Fibroblast of skin of back (primary cell): ENCODE data around the gene EBF3.

Source experiments
- DNase-seq: peaks from one replicate; pipeline ENCODE4 v3.0.0-alpha.2; 2013

Gene EBF3

DNA sequence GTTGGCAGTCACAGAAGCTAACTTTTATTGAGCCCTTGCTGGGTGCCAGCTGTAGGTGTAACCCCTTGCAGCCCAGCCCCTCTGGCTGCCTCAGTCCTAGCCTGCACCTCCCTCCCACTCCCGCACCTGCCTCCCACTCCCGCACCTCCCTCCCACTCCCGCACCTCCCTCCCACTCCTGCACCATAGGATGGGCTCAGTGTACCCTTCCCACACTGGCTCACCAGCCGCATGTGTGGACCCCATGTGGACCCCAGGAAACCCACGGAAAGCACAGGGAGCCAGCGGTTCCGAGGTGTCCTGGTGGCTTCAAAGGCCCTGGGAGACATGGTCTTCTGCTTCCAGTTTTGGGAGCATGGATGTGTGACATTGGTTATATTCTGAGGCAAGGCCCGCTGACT is 132.9 kb downstream of the EBF3 start:
- DNase-seq, result no peak

DNA sequence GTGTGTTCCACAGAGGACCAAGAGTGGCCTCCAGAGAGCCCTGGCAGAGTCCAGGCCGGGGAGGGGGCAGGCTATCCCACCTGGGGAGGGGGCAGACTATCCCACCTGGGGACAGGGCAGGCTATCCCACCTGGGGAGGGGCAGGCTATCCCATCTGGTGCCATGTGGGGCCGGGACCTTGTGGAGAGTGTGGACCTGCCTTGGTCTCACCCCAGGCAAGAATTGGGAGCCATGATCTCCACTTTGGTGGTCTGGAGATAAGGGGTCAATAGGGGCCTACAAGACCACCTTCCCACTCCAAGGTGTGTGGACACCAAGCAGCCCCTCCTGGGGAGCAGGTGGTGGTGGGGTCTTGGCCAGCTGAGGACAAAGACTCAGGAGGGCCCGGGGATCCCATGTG is 138.2 kb downstream of the EBF3 start:
- no peak for DNase-seq

DNA sequence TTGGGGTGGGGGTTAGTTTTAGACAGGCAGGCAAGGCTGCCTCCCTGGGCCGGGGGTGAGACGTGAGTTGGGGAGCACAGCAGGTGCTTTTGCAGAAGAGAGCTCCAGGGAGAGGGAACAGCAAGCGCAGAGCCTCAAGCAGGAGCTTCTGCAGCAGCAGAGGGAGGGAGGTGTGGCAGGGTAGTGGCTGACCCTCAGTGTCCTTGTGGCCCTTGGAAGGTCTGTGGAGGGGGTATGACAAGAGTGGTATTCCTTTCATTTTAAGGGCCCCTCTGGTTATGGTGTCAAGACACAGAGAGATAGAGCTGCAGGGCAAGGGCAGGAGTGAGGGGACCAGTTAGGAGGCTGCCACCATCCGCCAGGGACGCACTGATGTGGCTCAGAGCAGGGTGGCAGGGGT is 138.9 kb downstream of the EBF3 start:
- no peak for DNase-seq

DNA sequence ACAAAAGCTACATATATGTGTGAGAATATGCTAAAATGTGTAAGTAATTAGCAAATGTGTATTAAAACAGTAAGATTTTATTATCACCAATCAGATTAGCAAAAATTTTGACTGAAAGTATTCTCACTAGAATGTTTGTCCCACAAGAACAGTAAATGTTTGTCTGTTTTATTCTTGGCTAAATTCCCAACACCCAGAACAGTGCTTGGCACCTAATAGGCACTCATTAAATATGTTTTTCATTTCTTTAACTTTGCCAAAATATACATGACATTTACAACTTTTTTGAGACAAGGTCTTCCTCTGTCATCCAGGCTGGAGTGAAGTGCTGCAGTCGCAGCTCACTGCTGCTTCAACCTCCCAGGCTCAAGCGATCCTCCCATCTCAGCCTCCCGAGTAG is 143.6 kb downstream of the EBF3 start:
- DNase-seq, result no peak

DNA sequence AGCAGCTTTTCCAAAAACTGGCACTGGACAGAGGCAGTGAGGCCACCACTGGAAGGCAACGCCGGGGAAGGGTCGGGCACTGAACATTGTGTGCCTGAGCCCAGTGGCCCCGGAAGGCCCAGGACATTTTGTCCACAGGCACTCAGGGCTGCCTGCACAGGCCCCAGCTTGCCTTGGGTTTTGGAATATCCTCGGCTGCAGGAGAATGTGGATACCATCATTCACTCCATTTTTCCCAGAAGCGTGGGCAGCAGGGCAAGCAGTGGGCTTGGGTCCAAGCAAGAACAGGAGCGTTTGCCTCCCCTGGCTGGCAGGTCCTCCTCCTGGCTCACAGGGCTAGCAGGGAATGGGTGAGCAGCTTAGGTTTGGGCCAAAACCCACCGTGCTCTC is 147.4 kb downstream of the EBF3 start:
- no peak for DNase-seq

DNA sequence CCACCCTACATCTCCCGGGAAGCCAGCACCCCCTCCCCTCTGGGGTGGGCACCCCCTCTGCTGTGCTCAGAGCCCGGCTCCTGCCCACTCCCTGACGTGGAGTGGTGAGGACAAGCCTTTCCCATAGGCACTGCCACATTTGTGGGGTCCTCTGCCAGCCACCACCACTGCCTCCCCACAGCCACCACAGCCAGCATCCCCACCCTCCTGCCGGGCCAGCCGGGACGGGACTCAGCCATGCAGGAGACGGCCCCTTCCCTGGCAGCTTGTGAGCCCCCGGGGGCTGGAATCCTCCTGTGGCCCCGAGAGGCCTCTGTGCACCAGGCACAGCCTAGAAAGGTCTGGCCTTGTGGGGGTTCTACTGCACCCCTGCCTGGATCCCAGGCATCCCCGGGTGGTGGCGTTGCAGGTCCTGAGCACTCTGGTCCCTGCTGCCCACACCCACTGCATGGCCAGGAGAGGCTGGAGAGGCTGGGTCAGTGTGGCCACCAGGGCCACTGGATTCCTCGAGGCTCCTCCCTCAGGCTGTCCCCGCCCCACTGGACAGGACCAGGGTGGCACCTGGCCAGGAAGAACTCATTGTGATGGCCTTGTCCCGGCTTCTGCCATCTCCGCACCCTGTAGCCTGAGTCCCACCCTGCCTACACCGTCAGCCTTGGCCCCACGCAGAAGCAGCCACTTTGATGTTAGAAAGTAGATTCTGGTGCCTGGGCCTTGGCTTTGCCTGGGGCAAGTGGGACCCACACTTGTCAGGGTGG is 148.0 kb downstream of the EBF3 start:
- DNase-seq, result no peak

DNA sequence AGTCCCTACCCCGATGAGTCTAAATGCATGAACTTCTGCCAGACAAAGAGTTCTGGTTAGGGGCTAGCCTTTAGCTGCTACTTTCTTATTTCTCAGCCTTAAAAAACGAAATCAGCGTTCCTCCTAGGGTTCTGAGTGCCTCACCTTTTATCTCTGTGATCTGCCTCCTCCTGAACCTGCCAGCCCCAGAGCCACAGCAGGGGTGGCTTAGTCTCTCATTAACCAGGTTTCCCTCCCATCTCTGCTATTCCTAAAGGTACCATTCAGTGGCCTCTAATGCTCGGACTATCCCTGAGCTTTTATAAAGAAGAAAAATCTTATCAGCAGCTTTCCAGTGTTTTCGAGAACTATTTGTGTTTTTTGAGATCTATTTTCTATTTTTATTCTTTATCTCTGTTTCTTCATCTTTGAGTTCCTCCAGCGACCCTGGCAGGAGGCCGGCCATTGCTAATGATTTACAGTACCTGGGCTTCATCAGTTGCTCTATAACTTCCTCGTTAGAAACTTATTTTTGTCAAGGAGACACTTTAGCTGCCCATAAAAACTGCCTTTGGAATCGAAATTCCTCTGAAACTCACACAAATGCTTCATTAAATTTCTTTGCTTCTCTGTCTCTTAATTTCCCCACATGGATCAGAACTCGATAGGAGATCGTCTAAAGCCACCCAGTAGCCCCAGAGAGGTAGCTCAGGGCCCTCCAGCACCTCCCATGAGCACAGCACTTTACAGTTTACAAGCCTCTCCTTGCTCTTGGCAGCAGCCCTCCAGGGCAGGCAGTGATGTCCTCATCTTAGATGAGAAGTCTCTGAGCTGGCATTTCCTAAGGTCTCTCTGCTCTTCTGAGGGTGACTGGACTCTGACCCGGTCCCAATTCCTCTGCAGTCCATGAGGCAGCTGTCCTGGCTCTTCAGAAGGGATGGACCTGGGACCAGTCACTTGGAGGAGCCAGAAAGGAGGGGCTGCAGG is 149.1 kb downstream of the EBF3 start:
- no peak for DNase-seq

DNA sequence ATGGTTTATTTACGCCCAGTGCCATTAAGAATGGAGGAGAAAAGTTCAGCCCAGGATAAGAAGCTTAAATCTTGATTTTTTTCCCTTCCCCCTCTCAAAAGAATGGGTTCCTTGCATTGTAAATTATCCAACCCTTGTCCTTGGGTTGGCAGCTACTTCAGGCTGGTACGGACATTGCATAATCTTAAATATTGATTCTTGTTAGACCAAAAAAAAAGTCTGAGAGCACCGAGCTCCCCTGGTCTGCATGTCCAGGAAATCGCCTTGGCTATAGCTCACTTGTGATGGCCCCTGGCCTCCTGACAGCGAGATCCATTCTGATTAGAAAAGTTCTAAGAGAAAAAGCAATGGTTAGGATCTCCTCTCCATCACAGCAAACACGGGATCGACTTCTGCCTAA is 151.7 kb downstream of the EBF3 start:
- DNase-seq, result no peak

DNA sequence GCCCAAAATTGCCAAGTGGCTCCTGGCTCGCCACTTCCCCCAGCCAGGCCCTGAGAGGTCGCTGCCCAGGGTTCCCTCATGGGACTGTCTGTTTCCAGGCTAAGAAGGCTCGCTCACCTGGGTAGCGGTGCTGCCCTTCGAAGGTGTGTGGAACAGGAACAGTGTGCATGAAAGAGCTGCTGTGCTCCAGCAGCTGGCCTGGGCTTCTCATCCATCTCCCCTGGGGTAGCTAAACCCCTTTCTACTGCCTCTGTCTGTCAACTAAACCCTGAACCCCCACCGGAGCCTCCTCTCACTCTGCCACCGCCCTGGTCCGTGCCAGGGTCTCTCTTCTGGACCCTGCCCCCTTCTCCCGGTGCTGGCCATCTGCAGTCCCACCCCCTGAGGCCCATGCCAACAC is 152.9 kb downstream of the EBF3 start:
- no peak for DNase-seq

DNA sequence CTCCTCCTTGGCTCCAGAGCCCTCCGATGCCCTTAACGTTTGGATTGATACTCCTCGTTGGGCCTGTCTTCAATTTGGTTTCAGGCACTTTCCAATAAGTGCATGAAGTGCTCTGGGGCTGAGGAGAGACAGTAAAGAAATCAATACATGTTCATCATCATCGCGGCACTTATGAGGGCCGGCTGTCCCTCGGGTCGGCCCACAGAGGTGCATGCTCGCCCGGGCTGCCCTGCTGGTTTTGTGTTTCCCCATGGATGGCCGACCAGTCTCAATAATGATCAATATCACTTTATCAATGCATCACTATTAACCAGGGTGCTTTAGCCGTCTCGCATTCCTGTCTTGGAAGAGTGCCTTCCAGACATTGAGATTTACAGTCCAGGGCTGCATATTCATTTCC is 154.2 kb downstream of the EBF3 start:
- DNase-seq, result no peak

DNA sequence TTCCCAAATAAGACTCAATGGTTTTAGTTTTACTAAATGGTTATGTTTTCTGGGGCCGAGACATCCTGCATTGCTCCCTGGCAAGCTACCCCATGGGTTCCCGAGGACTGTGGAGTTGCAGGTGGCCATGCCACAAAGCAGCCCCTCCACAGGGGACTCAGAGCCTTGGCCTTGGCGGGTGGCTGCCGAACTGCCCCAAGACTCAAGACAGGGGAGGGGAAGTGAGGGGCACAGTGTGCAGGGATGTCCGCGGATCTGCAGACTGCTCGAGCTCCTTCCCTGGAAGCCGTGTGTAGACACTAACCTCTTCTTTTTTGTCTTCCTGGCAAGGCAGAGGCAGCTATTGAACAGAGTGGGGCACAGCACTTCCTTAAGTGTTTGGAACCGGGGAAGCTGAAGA is 154.6 kb downstream of the EBF3 start:
- DNase-seq, result no peak

DNA sequence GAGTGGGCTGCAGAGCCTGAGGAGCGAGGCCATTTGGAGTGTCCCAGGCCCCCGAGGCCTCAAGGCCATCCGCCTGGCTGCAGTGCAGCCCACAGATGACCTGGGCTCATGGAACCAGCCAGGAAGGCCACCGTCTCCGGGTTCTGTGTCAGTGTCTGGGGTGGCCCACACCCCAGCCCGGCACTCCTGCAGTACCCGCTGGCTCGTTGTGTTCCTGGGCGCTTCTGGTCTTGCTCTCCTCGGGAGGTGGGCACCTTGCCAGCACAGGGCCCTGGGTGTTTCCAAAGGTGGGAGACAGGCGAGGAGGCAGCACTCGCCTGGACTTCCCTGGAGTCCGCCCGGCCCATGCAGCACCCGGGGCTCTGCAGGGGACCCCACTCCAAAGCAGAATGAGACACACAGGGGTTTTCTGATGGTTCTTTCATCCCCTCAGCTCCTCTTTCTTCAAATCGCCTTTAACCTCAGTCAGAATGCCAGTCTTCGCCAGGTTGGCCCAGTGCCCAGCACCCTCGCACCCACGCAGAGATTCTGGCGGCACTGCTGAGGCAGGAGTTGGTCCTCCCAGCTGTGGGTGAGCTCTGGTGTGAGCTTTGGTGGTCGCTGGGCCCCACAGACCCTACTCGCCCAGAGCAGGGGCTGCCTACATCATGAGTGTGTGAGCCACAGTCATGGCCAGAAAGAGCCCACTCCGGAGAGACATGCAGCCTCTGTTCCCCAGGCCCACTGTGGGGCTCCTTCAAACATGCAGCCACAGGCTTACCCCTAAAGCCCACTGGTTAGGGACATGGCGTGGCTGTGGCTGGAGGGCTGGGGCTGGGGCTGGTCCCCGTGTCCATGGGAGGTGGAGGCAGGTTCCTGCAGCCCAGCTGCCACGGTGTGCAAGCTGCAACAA is 155.7 kb downstream of the EBF3 start:
- no peak for DNase-seq

DNA sequence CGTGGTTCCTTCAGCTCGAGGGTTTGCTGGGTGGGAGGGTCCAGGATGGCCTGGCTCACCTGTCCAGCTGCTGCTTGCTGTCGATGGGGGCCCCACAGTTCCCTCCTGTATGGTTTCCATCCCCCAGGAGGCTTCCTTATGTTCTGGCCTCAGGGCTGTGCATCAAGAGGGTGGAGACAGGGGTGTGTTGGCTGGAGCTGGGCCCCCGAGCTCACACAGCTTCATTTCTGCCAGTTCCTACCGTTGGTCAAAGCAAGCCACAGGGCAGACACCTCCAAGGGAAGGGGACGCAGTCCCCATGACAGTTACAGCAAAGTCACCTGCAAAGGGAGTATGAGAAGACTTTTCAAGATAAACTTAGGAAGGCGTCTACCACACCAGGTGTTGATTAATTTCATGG is 156.9 kb downstream of the EBF3 start:
- no peak for DNase-seq

DNA sequence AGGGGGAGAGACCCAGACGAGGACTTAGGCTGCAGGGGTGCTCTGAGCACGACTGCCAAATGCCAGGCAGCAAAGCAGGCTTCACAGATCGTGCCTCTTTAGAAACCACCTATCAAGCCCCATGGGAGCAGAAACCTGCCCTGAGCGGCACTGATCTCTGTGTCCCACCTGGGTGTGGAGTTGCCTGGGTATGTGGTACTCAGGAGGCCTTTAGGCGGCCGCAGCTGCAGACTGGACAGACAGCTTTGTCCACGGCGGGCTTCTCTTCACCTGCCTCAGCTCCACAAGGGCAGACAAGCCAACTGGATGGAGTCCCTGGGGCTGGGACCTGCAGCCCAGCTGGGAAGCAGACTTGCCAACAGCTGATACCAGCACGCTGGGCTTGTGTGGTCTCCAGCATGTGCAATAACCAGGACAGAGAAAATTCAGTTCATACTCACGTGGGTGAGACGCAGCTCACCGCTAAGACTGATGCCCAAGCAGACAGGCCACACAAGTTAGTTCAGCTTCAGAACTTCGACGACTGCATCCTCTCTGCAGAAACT is 163.2 kb downstream of the EBF3 start:
- DNase-seq, result no peak

DNA sequence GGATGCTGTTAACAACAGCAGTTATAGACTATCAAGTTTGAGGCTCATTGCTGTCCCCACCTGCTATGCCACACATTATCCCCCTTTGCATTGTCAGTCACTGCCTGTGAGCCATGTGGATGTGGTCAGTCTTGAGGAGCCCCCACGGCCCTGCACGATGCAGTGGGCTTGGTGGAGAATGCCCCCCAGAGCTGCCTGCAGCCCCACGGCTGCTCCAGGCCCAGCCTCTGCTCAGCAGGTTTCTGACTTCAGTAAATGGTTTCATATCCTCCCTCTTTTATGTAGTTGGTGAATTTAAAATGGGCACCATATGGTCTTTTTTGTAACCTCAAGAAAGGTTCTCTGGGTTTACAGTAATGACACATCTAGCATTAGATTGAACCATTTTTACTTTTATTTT is 164.1 kb downstream of the EBF3 start:
- no peak for DNase-seq

DNA sequence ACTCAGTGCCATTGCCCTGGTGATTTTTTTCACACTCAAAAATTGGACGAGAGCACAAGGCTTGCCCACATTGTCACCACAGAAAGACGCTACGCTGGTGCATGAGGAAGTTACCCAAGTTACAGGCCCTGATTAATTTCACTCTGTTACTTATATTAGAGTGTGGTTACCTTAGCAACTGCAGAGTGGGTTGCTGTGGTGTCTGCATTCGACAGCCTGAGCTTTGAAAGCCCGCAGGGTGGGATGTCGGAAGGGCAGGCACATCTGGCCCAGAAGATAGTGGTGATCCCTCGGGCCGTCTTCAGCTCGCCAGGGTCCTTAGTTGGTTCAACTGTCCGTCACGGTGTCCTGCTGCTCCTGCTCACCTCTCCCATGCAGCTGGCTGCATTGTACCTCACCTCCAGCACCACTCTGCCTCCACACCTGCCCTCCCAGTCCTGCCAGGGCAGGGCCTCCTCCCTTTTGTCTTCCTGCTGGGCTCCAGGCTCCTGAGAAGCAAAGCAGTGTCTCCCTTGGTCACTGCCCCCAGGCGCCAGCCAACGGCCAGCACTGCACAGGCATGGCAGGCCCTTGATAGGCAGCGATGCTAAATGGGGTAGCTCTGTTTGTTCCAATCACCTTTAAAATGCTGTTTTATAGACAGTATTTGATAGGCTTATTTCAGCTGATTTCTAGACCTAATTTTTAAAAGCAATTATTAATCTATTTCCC is 167.2 kb downstream of the EBF3 start:
- DNase-seq, result no peak

DNA sequence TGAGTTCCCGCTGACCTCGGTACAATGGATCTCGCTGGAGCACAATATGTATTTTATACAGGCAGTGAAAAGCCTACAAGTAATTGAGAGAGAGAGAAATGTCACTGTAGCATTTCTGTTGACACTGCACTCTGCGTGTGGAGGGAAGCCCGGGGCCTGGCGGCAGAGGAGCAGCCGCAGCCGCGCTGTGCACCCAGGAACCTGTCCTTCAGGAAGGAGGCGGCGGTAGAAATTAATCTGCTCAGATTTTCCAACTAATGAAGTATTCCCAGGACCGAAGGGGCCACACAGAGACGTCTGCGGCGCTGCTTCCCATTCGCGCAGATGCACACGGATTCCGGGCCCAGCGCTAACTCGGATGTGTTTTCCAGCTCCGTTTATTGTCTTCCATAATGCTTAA is 170.1 kb downstream of the EBF3 start:
- no peak for DNase-seq

DNA sequence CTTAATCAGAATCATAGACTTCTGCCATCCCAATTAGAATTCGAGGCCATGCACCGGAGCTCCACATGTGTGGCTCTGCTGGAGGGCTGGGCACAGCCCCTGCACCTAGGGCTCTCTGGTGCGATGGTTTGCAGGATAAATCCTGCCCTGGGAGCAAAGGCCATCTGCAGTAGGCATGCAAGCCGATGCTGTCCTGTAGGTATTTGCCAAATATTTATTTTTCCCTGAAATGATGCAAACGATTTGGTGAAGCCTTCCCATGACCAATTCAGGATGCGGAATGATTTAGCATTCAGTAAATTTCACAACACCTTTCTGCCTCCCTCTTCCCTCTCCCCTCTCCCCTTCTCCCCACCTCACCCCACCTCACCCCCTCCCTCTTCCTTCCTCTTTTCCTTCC is 170.6 kb downstream of the EBF3 start:
- no peak for DNase-seq

DNA sequence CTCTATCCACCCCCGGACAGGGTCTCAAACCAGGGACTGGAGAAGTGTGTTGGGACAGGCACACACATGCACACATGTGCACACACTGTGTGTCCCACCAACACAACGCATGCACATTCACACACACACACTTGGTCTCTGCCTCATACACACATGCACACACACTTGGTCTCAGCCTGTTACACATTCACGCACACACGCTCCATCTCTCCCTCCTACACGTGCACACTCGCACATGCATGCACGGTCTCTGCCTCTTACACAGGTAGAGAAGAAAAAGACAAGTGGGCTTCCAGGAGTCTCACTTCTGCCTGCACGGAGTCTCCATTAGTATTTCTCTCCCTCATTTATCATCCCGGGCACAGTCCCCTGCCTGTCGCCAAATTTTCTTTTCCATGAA is 171.2 kb downstream of the EBF3 start:
- DNase-seq, result no peak

DNA sequence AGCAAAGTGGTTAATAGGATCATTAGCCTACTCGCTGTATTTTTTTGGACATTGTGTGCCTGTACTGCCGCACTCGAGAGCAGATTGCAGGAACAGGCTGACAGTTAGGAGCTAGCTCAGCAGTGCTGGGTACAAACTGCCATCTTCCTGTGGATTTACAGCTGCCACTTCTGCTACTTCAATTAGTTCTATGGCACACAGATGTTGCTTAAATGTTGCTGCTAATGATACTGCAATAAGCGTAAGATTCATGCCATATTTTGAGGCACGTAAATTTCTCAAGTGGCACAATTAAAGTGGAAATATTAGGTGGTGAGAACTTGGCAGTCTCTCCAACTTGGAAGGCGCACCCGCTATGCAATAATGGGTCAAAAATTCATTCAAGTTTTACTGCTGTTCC is 171.9 kb downstream of the EBF3 start:
- DNase-seq, result no peak

DNA sequence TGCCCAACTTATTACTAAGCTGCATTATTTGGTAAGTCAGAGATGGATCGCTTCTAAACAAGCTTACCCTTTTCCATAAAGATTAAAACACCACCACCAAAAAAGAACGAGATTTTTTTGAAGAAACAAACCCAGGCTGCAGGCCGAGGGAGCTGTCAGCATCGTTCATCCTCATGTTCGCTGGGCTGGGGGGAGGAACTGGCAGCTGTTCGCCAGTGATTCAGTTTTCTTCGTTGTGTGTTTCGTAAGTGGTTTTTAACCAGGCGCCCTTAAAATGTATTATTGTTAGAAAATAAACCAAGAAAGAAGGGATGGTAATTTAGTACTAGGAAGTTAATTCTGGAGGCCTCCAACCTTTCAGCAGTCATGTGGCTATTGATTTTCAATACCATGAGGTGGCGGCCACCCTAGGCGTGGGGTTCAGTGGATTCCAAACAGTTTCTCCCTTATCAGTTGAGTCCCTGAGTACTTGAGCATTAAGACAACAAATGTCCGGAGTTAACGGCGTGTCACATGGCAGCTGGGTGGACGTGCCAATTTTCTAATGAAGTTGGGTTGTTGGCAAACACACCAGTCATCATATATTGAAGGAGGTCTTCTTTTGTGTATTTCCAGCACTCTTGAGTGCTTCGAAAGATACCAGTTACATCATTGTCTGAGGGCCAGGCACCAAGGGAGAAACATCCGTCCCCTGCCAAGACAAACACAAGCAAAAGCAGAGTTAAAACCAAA is 173.2 kb downstream of the EBF3 start:
- no peak for DNase-seq
